ENCODE data around the gene MCF2L.
"Not testable (repeated sequence)": the region's sequence is repeated elsewhere in the genome, so short reads cannot be mapped to it uniquely, and the experiment has no call there.

MCF2L gene

GRCh38 chr13:113018676-113019465, 49.9 kb downstream of the MCF2L start:
- DNase-seq, result no peak

GRCh38 chr13:113020323-113021080, 51.5 kb downstream of the MCF2L start:
- DNase-seq, result no peak

GRCh38 chr13:113021391-113021790, 52.4 kb downstream of the MCF2L start:
- DNase-seq, result no peak

- DNase-seq, result no peak
Observed at GRCh38 chr13:113021811-113022210, 52.8 kb downstream of the MCF2L start.

- no peak for DNase-seq
Observed at GRCh38 chr13:113022391-113022744, 53.4 kb downstream of the MCF2L start.

- no peak for DNase-seq
Observed at GRCh38 chr13:113022745-113023574, 53.9 kb downstream of the MCF2L start.

GRCh38 chr13:113023694-113024430, 54.8 kb downstream of the MCF2L start:
- no peak for DNase-seq

- no peak for DNase-seq
Observed at GRCh38 chr13:113024466-113024865, 55.5 kb downstream of the MCF2L start.

- no peak for DNase-seq
Observed at GRCh38 chr13:113026391-113026910, 57.4 kb downstream of the MCF2L start.

GRCh38 chr13:113027095-113027494, 58.1 kb downstream of the MCF2L start:
- no peak for DNase-seq

- DNase-seq, result no peak
Observed at GRCh38 chr13:113027566-113027965, 58.6 kb downstream of the MCF2L start.

GRCh38 chr13:113028336-113029060, 59.5 kb downstream of the MCF2L start:
- DNase-seq, result no peak

GRCh38 chr13:113029061-113029445, 60.0 kb downstream of the MCF2L start:
- no peak for DNase-seq

GRCh38 chr13:113029487-113030258, 60.7 kb downstream of the MCF2L start:
- DNase-seq, result peak in 3 of 5 donors; percentile 8 to 34 (median 22)

GRCh38 chr13:113030259-113030640, 61.2 kb downstream of the MCF2L start:
- DNase-seq, result not testable (repeated sequence)

GRCh38 chr13:113031465-113031864, 62.5 kb downstream of the MCF2L start:
- DNase-seq, result no peak

GRCh38 chr13:113032291-113032690, 63.3 kb downstream of the MCF2L start:
- no peak for DNase-seq

GRCh38 chr13:113033054-113033850, 64.2 kb downstream of the MCF2L start:
- no peak for DNase-seq

GRCh38 chr13:113034451-113035212, 65.6 kb downstream of the MCF2L start:
- no peak for DNase-seq
